SJCRH30 (cell line): ENCODE measurements around the gene IVL. TPM values are rescaled to one million over a fixed set of nuclear protein-coding genes. Genes with fewer than 3 reads are reported as not detected.
A peak's percentile ranks its signal among the peaks of the same experiment; 100 is the strongest.

Source experiments
- DNase-seq, 2 experiments: peaks; one replicate each; pipeline ENCODE4 v3.0.0-alpha.2; 2015 to 2020
- H3K27ac ChIP-seq: fragments of 250-450 bp; sonication (Bioruptor Pico); 2 replicates; pipeline ENCODE4 v1.5.1; 2020; ENCODE audit warnings: mild to moderate bottlenecking, moderate library complexity
- H3K27me3 ChIP-seq: fragments of 250-450 bp; sonication (Bioruptor Pico); 2 replicates; pipeline ENCODE4 v1.5.1; 2020; ENCODE audit warnings: mild to moderate bottlenecking, moderate library complexity
- H3K36me3 ChIP-seq: fragments of 250-450 bp; sonication (Bioruptor Pico); 2 replicates; pipeline ENCODE4 v1.5.1; 2020; ENCODE audit warnings: mild to moderate bottlenecking, moderate library complexity
- H3K4me1 ChIP-seq: fragments of 250-450 bp; sonication (Bioruptor Pico); 2 replicates; pipeline ENCODE4 v1.5.1; 2020; ENCODE audit warnings: mild to moderate bottlenecking, moderate library complexity
- H3K4me3 ChIP-seq: fragments of 250-450 bp; sonication (Bioruptor Pico); 2 replicates; pipeline ENCODE4 v1.5.1; 2020; ENCODE audit warnings: mild to moderate bottlenecking, moderate library complexity
- H3K9me3 ChIP-seq: fragments of 250-450 bp; sonication (Bioruptor Pico); replicated peaks from 2 replicates; pipeline ENCODE4 v1.5.1; 2020; ENCODE audit warnings: mild to moderate bottlenecking, moderate library complexity
- total RNA-seq: library from RNA; depleted of rRNA; stranded (reverse); fragments of >200 nt; shearing (Covaris generic); gene quantifications from 2 replicates; pipeline ENCODE4 v1.2.3, GENCODE V29; 2014; rRNA removed

The IVL gene
- not detected in 2 replicates for total RNA-seq

GRCh38 chr1:152907686-152908601 lies at the start of gene IVL:
TSS of gene IVL (plus strand) at chr1:152908546. CDS start at chr1:152909798, 1,252 bp downstream.
- no peaks in the 10 kb centered on the region for H3K27me3 ChIP-seq
- no peak for DNase-seq
- no peaks in the 10 kb centered on the region for H3K4me1 ChIP-seq
- H3K36me3 ChIP-seq = no peaks in the 10 kb centered on the region
- H3K4me3 ChIP-seq = no peak within 1 kb of the TSS
- no peaks in the 10 kb centered on the region for H3K9me3 ChIP-seq
- no peak within 1 kb of the TSS for H3K27ac ChIP-seq

DNA sequence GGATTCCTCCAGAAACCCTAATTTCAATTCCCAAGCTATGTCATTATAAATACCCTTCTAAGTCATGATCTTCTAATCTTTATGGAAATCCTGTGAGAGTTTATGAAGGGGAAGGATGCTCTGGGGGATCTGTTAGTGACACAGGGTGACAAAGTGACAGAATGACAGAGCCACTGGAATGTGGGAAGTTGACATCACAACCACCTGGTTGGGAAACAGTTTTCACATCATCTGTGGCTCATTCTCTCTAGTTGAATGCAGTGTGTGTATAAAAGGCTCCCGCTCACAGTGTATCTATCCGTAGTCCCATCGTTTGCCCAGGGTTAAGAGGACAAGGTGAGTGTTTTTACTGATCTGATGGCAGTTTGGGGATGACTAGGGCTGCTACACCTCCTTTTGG lies 48.6 kb upstream of the IVL start, which contains the start of gene LCE7A:
LCE7A (plus strand) TSS at position 301 of the 400 bp plus-strand sequence. CDS start 702 bp downstream, outside the sequence.
- H3K27me3 ChIP-seq = no peaks in the 10 kb centered on the region
- no peaks in the 10 kb centered on the region for H3K4me1 ChIP-seq
- DNase-seq = no peak
- H3K36me3 ChIP-seq = no peaks in the 10 kb centered on the region
- H3K27ac ChIP-seq = no peak within 1 kb of the TSS
- H3K4me3 ChIP-seq = no peak within 1 kb of the TSS
- H3K9me3 ChIP-seq = no peaks in the 10 kb centered on the region

DNA sequence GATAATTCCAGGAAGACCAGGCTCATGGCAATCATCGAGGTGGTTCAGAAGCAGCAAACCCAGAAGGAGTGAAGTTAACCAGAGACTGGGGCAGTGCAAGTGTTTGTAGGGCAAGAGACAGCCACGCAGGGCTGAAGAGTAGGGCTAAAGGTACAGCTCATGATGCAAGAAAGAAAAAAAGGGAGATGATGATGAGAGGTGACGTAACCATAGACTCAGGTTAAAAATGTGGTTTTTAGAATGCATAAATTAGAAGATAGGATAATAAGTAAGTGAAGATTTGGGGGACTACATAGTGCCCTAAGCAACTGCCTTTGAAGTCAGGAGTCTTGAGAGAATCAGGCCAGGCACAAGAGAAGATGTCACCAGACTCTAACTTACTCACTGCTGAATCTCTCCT lies 48.2 kb upstream of the IVL start:
- Histone ChIP-seq H3K27ac (no peak overlapping the region), H3K27me3 (no peaks in the 10 kb centered on the region), H3K4me1 (no peaks in the 10 kb centered on the region), H3K9me3 (no peaks in the 10 kb centered on the region), H3K4me3 (no peak overlapping the region), H3K36me3 (no peaks in the 10 kb centered on the region)
- no peak for DNase-seq

DNA sequence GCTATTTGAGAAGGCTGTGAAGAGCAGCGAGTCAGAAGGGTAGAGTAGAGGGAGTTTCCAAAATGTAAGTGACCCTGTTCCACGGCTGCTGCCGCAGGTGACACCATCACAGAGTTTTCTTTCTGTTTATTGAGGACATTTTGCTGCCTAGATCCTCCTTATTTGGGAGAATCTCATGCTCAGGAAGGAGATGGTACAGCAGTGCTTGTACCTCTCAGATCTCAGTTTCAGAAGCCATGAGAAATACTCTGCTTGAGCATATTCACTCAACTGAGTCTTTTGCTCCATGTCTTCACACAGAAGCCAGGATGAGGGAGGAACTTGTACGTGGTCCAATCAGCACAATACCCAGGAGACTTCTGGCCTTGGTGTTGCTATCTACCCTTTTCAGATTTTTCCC lies 47.0 kb upstream of the IVL start:
- Histone ChIP-seq H3K27me3 (no peaks in the 10 kb centered on the region), H3K36me3 (no peaks in the 10 kb centered on the region), H3K4me3 (no peak overlapping the region), H3K27ac (no peak overlapping the region), H3K4me1 (no peaks in the 10 kb centered on the region), H3K9me3 (no peaks in the 10 kb centered on the region)
- DNase-seq = no peak

DNA sequence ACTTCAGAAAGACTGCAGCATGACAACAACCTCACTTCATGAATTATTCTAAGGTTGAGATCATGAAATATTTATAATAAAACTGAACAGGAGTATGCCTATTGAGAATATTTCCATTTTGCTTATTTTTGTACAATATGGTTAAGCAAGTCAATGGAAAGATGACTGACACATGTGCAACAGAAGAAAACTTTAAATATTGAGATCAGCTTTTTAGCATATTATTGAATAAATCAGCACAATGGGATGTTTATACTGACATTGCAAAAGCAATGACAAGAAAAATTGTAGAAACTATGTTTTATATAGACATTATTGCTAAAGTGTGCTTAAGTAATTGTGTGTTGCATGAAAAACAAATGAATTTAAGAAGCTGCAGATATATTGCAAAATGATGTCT lies 43.9 kb upstream of the IVL start:
- H3K4me1 ChIP-seq = no peaks in the 10 kb centered on the region
- no peak overlapping the region for H3K27ac ChIP-seq
- H3K4me3 ChIP-seq = no peak overlapping the region
- no peaks in the 10 kb centered on the region for H3K9me3 ChIP-seq
- H3K36me3 ChIP-seq = no peaks in the 10 kb centered on the region
- H3K27me3 ChIP-seq = no peaks in the 10 kb centered on the region
- DNase-seq = no peak

- no peak for DNase-seq
- H3K27ac ChIP-seq = no peak overlapping the region
- no peaks in the 10 kb centered on the region for H3K36me3 ChIP-seq
- H3K4me3 ChIP-seq = no peak overlapping the region
- H3K27me3 ChIP-seq = no peaks in the 10 kb centered on the region
- H3K4me1 ChIP-seq = no peaks in the 10 kb centered on the region
- no peaks in the 10 kb centered on the region for H3K9me3 ChIP-seq
Observed at GRCh38 chr1:152866321-152866720, 42.0 kb upstream of the IVL start.

- Histone ChIP-seq H3K27ac (no peak overlapping the region), H3K4me3 (no peak overlapping the region), H3K36me3 (no peaks in the 10 kb centered on the region), H3K4me1 (no peaks in the 10 kb centered on the region), H3K27me3 (no peaks in the 10 kb centered on the region), H3K9me3 (no peaks in the 10 kb centered on the region)
- DNase-seq = peak; percentile 56 to 81
Observed at GRCh38 chr1:152869808-152870419, 38.4 kb upstream of the IVL start.

- peak; percentile 4 to 45 for DNase-seq
- Histone ChIP-seq H3K4me3 (no peak overlapping the region), H3K27me3 (no peaks in the 10 kb centered on the region), H3K36me3 (no peaks in the 10 kb centered on the region), H3K9me3 (no peaks in the 10 kb centered on the region), H3K4me1 (no peaks in the 10 kb centered on the region), H3K27ac (no peak overlapping the region)
Observed at GRCh38 chr1:152870831-152871730, 37.3 kb upstream of the IVL start.

GRCh38 chr1:152871731-152872126 lies 36.6 kb upstream of the IVL start:
- Histone ChIP-seq H3K4me3 (no peak overlapping the region), H3K27me3 (no peaks in the 10 kb centered on the region), H3K4me1 (no peaks in the 10 kb centered on the region), H3K36me3 (no peaks in the 10 kb centered on the region), H3K27ac (no peak overlapping the region), H3K9me3 (no peaks in the 10 kb centered on the region)
- DNase-seq = no peak

GRCh38 chr1:152873495-152873894 lies 34.9 kb upstream of the IVL start:
- no peaks in the 10 kb centered on the region for H3K27me3 ChIP-seq
- DNase-seq = no peak

DNA sequence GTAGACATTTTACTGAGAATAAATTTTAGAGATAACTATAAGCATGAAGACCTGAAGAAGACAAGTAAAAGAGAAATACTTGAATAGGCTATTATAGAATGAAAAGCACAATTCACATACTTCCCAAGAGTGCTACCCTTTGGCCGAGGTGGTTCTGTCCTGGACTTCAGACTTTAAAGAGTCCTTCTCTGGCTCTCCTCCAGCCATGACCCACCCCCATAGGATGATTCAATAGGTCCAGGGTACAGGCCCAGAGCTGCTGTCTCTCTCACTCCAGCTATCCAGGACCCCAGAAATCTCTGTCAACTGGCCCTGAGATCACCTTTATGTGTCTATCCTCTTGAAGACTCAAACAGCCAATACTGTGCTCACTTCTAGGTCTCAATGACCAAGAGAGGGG lies 31.5 kb upstream of the IVL start:
- DNase-seq = no peak
- Histone ChIP-seq H3K36me3 (no peaks in the 10 kb centered on the region), H3K4me3 (no peak overlapping the region), H3K4me1 (no peaks in the 10 kb centered on the region), H3K9me3 (no peaks in the 10 kb centered on the region), H3K27ac (no peak overlapping the region), H3K27me3 (no peaks in the 10 kb centered on the region)

More at GRCh38 chr1:152873495-152873894, 34.9 kb upstream of the IVL start:
- no peak overlapping the region for H3K27ac ChIP-seq
- no peaks in the 10 kb centered on the region for H3K36me3 ChIP-seq
- H3K4me3 ChIP-seq = no peak overlapping the region
- H3K9me3 ChIP-seq = no peaks in the 10 kb centered on the region
- no peaks in the 10 kb centered on the region for H3K4me1 ChIP-seq

- no peaks in the 10 kb centered on the region for H3K36me3 ChIP-seq
- no peaks in the 10 kb centered on the region for H3K9me3 ChIP-seq
- no peak within 1 kb of the TSS for H3K4me3 ChIP-seq
- peak; percentile 10 to 48 for DNase-seq
- no peaks in the 10 kb centered on the region for H3K4me1 ChIP-seq
- no peak within 1 kb of the TSS for H3K27ac ChIP-seq
- H3K27me3 ChIP-seq = no peaks in the 10 kb centered on the region
Observed at GRCh38 chr1:152878042-152878441, 30.3 kb upstream of the IVL start, which contains the start of gene SMCP. TSS of gene SMCP (plus strand) at chr1:152878322. CDS start at chr1:152884423, 6,101 bp downstream.

DNA sequence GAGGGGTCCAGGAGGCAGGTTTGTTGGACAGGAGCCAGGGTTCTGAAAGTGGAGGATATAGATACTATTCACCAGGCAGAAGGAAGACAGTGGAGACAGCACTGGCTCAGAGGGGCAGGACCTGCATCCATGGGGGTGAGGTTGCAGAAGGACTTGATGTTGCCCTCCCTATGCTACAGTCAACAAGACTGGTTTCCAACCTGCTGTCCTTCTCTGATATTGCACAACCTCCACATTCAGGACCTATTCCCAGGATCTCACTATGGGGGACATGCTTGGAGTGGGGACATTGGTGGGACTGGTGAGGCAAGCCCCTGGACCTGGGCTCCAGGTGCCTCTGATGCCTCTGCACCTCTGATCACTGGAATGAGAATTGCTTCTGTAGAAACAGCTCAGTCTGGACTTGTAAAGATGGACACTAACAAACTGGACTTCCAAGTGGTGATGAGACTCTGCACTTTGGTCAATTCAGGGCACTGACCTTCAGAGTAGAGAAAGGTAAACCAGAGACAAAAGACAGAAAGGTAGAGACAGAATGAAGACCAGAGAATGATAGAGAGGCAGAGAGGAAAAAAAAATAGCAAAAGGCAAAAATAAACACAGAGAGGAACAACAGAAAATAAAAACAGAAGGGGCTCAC lies 28.7 kb upstream of the IVL start:
- Histone ChIP-seq H3K4me1 (no peaks in the 10 kb centered on the region), H3K36me3 (no peaks in the 10 kb centered on the region), H3K27ac (no peak overlapping the region), H3K27me3 (no peaks in the 10 kb centered on the region), H3K9me3 (no peaks in the 10 kb centered on the region), H3K4me3 (no peak overlapping the region)
- no peak for DNase-seq

- Histone ChIP-seq H3K27ac (no peak overlapping the region), H3K9me3 (no peaks in the 10 kb centered on the region), H3K4me3 (no peak overlapping the region), H3K36me3 (no peaks in the 10 kb centered on the region), H3K27me3 (no peaks in the 10 kb centered on the region), H3K4me1 (no peaks in the 10 kb centered on the region)
- no peak for DNase-seq
Observed at GRCh38 chr1:152880316-152880715, 28.0 kb upstream of the IVL start.
